Keratinocyte (primary cell): ENCODE results near the gene STEAP1B.

Experiments used
- EZH2 ChIP-seq: IDR thresholded peaks from one replicate; pipeline ENCODE4 v1.6.1; 2012; ENCODE audit warnings: inconsistent platforms, mild to moderate bottlenecking, low read length, moderate library complexity
- TF ChIP-seq, protein P1 (sequence below), 3 experiments: IDR thresholded peaks in 1 of 3; conservative IDR thresholded peaks in 1 of 3; optimal IDR thresholded peaks in 1 of 3; 2 replicates in 2 of 3; 3 replicates in 1 of 3; pipeline versions ENCODE3 to v1.5.1; 2011; ENCODE audit warnings: low read length in 3 of 3, mild to moderate bottlenecking in 3 of 3, moderate library complexity in 2 of 3, control low read depth in 1 of 3, inconsistent platforms in 1 of 3; ENCODE audit not compliant: insufficient read depth in 2 of 3; ENCODE audit errors: extremely low read depth in 1 of 3

- TF ChIP-seq, protein P1, sequence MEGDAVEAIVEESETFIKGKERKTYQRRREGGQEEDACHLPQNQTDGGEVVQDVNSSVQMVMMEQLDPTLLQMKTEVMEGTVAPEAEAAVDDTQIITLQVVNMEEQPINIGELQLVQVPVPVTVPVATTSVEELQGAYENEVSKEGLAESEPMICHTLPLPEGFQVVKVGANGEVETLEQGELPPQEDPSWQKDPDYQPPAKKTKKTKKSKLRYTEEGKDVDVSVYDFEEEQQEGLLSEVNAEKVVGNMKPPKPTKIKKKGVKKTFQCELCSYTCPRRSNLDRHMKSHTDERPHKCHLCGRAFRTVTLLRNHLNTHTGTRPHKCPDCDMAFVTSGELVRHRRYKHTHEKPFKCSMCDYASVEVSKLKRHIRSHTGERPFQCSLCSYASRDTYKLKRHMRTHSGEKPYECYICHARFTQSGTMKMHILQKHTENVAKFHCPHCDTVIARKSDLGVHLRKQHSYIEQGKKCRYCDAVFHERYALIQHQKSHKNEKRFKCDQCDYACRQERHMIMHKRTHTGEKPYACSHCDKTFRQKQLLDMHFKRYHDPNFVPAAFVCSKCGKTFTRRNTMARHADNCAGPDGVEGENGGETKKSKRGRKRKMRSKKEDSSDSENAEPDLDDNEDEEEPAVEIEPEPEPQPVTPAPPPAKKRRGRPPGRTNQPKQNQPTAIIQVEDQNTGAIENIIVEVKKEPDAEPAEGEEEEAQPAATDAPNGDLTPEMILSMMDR (optimal IDR thresholded peaks at IDR 0.05 in 1 of 3, IDR thresholded peaks at IDR 0.05 in 1 of 3, conservative IDR thresholded peaks at IDR 0.05 in 1 of 3; ENCODE audit: extremely low read depth in 1 of 3, insufficient read depth in 2 of 3, low read length in 3 of 3), result no peak
- TF ChIP-seq EZH2, result no peak
These were observed 113.7 kb downstream of the STEAP1B start for GRCh38 chr7:22386206-22386858.
